ENCODE data around the gene GPD2.

GRCh38 chr2:156486147-156486546, 50.0 kb downstream of the GPD2 start:
- TF ChIP-seq CTCF (conservative IDR thresholded peaks at IDR 0.05 in 1 of 2, IDR thresholded peaks at IDR 0.05 in 1 of 2; ENCODE audit: extremely low read depth in 1 of 2, insufficient read depth in 1 of 2, low read depth in 1 of 2, low read length in 2 of 2) (no peak), EZH2 (IDR thresholded peaks at IDR 0.05; ENCODE audit: borderline replicate concordance, low read length) (no peak)
